GM18873 (cell line): ENCODE data around the gene HSPG2.

Experiments used
- ATAC-seq: cut with Tn5 transposase; IDR thresholded peaks from one replicate; pipeline ENCODE4 v1.9.1; 2021; ENCODE audit warnings: mild to moderate bottlenecking, moderate library complexity, moderate number of reproducible peaks; ENCODE audit not compliant: unreplicated experiment, low FRiP score

The HSPG2 gene

GRCh38 chr1:21775985-21776562 lies 161.0 kb downstream of the HSPG2 start:
- no peak for ATAC-seq

- no peak for ATAC-seq
Measured at GRCh38 chr1:21775550-21775914, 161.6 kb downstream of the HSPG2 start.

- no peak for ATAC-seq
Measured at GRCh38 chr1:21774835-21775549, 162.1 kb downstream of the HSPG2 start.

DNA sequence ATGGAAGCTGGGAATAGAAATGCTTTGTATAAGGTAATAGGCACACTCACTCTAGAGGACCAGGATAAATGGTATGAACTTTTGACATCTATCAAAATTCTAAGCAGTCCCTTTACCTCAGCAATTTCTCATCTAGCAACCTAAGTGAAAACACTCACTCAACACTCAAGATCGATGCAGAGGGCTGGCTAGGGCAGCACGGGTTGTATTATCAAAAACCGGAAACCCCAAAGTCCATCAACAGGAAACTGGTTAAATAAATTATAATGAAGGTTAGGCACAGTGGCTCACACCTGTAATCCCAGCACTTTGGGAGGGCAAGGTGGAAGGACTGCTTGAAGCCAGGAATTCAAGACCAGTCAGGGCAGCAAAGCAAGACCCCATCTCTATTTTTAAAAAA lies 163.5 kb downstream of the HSPG2 start:
- ATAC-seq = no peak
